Stimulated activated CD4-positive, alpha-beta T cell treated with anti-CD3 and anti-CD28 coated beads, TNF-alpha, amount 100 ng/mL, for 1 hour (primary cell): ENCODE results near the gene FNDC10.
"Not testable (repeated sequence)": the region's sequence is repeated elsewhere in the genome, so short reads cannot be mapped to it uniquely, and the experiment has no call there.

Experiments used
- DNase-seq, 3 donors: peaks; one replicate each; pipeline ENCODE4 v3.0.0-alpha.2; 2020; ENCODE audit warnings: low read depth in 3 of 3, low spot score in 1 of 3

FNDC10 gene

DNA sequence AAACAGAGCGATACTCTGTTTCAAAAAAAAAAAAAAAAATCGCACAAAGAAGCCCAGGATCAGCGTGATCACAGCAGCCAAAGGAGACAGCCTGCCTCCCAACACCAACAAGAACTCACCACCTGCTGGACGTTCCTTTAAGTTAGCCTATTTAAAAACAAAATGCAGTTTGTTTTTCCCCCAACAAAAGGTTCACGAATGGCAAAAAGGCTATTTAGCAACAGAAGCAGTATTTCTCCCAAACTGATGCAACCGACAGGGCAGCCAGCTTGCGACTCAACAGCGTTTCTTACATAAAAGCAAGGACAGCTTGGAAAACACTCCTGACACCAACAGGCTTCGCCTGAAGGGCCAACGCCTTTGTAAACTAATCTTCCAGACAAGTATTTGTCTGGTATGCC is 32.0 kb downstream of the FNDC10 start:
- no peak for DNase-seq

GRCh38 chr1:1567152-1567875 is 32.6 kb downstream of the FNDC10 start:
- no peak for DNase-seq

- DNase-seq: no peak
Measured at GRCh38 chr1:1565340-1565739, 34.6 kb downstream of the FNDC10 start.

DNA sequence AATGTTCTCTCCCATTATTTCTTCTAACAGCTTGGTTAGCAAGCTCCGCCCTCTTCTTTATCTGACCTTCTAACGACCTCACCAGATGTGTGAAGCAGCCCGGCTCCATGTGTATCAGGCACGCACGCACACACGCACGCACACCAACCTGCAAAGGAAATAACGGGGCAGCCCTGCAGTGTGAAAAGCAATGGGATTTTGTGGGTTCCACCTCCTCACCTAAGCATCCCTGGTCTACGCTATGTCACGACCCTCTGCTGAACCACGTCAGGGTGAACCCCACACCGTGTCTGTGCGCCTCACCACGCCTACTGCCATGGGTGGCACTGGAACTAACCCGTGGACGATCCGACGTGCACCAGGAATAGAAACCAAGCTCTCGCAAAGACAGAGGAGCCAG is 35.7 kb downstream of the FNDC10 start:
- no peak for DNase-seq

- DNase-seq: no peak
Measured at GRCh38 chr1:1563688-1564087, 36.2 kb downstream of the FNDC10 start.

DNA sequence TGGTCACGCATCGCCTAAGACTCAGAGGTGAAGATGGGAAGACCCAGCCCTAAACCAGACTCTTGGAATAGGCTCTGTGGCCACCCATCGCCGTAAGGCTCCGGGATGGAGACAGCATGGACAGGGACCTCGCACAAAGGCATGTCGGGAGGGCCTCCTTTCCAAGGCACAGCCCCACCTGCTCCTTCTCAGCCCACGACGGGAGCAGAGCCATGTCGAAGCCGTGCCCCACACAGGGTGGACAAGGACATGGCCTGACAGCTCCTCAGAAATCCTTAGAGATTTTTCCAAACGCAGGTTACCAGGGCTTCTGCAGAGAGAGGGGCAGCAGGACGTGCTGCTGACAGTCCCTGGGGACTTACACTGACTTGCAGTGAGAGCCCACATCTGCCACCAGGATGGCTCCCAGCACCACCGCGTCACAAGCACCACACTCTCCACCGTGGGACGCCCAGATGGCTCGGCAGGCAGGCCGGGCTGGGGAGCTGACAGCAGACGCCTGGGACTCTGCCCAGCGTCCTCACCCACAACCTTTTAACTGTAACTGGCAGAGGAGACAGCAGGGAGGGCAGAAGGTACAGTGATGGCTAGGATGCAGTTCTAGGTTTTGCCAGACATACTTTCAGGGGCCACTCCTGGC is 37.3 kb downstream of the FNDC10 start:
- DNase-seq: no peak

- DNase-seq: no peak
Measured at GRCh38 chr1:1561801-1562470, 38.0 kb downstream of the FNDC10 start.

- no peak for DNase-seq
Measured at GRCh38 chr1:1560178-1560577, 39.8 kb downstream of the FNDC10 start.

- DNase-seq: no peak
Measured at GRCh38 chr1:1559066-1559465, 40.9 kb downstream of the FNDC10 start.

- DNase-seq: no peak
Measured at GRCh38 chr1:1558591-1558990, 41.3 kb downstream of the FNDC10 start.

GRCh38 chr1:1557688-1558087 is 42.2 kb downstream of the FNDC10 start:
- DNase-seq: not testable (repeated sequence)

DNA sequence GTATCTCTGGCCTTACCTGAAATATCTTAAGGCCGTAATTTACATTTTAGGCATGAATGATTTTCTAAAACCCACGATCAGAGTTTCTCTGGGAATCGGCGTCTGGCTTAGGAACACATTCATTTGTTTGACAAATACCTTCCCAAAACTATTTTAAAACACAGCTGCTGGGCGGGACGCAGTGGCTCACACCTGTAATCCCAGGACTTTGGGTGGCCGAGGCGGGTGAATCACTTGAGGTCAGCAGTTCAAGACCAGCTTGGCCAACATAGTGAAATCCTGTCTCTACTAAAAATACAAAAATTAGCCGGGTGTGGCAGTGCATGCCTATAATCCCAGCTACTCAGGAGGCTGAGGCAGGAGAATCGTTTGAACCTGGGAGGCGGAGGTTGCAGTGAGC is 43.0 kb downstream of the FNDC10 start:
- not testable (repeated sequence) for DNase-seq

GRCh38 chr1:1556505-1556904 is 43.4 kb downstream of the FNDC10 start:
- no peak for DNase-seq

DNA sequence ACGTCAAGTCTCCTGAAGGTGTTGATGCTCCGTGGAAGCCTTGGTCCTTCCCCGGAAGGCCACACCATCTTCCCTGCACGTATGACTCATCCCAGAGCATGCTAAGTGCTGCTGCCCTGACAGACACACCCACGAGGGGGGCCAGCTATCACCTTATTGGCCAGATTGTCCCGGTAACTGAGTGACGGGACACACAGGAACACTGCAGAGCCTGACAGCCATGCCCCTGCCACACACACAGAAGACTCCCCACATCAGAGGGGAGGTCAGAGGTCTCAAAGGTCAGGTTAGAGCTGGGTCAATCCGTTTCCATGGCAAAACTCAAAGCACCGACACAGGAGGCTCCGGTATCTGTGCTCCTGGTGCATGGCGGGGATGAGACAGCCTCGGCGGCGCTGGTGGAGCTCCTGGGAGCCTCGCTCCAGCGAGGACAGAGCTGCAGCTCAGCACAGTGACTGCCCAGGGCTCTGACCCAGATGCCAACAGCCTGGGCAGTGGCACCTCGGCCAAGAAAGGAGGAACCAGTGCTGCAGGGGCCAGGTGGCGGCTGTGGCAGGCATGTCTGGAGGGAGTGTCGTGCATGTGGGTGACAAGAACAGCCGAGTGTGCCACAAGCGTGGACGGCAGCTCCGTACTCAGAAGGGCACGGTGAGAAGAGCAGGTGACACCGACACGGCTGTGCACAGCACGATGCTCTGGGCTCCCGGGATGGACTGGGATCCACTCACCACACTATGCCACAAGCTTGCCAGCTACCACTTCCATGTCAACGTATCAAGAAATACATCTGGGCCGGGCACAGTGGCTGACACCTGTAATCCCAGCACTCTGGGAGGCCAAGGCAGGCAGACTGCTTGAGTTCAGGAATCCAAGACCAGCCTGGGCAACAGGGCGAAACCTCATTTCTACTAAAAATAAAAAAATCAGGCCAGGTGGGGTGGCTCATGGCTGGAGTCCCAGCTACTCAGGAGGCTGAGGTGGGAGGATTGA is 44.7 kb downstream of the FNDC10 start:
- no peak for DNase-seq

DNA sequence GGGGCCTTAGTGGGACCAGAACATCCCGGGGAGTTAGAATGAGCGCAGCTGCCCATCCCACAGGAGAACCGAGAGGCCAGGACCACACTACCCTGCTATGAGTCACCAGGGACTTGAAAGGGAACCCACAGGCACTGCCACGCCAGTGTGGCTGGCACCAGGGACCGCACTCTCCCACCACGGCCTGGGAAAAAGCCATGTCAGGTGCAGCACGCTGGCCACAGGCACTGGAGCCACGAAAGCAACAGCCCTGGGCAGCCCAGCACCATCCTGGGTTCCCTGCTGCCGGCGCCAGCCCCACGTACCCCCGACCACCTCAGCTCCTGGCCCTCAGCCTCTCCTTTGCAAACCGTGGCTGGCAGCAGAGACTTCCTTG is 45.4 kb downstream of the FNDC10 start:
- DNase-seq: no peak

- no peak for DNase-seq
Measured at GRCh38 chr1:1553821-1554494, 46.0 kb downstream of the FNDC10 start.

- no peak for DNase-seq
Measured at GRCh38 chr1:1552263-1552639, 47.7 kb downstream of the FNDC10 start.

DNA sequence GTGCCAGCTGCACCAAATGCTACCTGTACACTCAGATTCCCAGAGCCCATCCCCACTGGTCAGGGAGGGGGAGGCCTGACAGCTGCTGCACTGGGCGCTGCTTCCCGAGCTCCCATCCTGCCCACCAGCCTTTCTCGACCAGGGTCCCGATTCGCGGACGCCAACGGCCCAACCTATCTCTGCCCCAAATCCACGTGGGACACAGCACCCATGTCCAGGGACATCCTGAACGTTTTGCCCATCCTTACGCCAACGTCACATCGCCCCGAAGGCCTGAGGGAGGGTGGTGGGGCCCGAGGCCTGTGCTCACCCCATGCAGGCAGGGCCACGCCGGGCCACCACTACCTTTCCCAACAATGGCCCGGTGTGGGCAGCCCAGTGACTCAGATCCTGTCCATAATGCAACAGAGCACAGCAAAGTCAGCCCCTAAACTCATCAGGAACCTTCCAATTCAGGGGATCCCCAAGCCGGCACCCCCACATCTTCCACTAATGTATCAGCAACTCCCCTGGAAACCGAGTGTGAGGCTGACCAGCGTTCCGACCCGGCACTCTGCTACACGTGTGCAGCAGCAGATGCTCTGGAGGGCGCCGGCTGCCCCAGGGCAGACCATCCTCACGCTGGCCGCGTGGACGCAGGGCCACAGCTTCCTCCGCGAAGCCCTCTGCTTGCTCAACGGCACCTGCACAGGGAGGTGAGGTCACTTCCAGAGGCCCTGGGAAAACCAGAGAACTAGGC is 48.2 kb downstream of the FNDC10 start:
- DNase-seq: no peak

DNA sequence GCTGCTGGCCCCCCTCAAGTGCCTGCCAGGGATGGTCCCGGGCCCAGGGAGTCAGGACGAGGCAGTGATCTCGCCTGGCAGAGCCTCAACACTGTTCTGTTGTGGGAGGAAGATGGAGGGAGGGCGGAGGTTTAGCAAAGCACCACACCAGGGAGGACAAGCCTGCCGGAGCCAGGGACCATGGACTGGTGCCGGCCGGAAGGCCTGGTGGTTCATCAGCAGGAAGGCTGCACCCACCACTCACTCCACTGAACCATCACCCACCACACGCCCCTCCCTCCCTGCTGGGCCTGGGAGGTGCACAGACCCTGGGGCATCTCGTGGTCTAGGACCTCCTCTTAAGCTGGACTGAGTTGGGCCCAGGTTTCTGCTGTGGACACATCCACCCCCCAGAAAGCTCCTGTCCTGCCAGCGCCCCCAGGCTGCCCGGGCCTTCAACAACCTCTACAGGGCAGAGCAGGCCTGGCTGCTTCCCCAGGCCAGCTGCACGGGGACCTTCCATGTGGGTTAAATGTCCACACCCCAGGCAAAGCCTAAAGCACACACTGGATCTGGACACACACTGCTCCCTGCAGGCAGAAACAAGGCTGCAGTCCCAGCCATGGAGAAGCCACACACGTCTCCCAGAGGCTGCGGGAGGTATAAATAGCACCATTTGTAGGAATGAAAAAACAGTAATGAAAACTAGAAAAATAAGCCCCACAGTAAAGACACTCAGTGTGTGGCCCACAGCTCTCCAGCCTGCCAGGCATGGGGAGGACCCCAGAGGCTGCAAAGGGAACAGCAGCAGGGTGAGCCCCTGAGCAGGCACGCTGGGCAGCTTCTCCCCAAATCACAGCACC is 49.1 kb downstream of the FNDC10 start:
- DNase-seq: no peak
